Lower lobe of right lung (tissue), 2 donors: Measurements from ENCODE around the gene EEA1. TPM values are rescaled to one million over a fixed set of nuclear protein-coding genes. Genes with fewer than 3 reads are reported as not detected.

Experiments
- ATAC-seq, 2 donors: fragments of 200-7000 bp; cut with Tn5 transposase; one replicate each; pipeline ENCODE4 v1.9.1; 2020 to 2022; ENCODE audit warnings: mild to moderate bottlenecking in 2 of 2, moderate library complexity in 2 of 2
- DNase-seq: peaks from one replicate; pipeline ENCODE4 v3.0.0-alpha.2; 2020
- H3K27ac ChIP-seq: fragments of 200-600 bp; one replicate; pipeline ENCODE4 v1.8.0; 2022
- H3K27me3 ChIP-seq: fragments of 200-600 bp; one replicate; pipeline ENCODE4 v1.8.0; 2022; ENCODE audit warnings: low read depth
- H3K36me3 ChIP-seq: fragments of 200-600 bp; one replicate; pipeline ENCODE4 v1.8.0; 2022; ENCODE audit warnings: mild to moderate bottlenecking
- H3K4me1 ChIP-seq: fragments of 200-600 bp; one replicate; pipeline ENCODE4 v1.8.0; 2022
- H3K4me3 ChIP-seq: fragments of 200-600 bp; one replicate; pipeline ENCODE4 v1.8.0; 2022; ENCODE audit warnings: mild to moderate bottlenecking
- H3K9me3 ChIP-seq: fragments of 200-600 bp; one replicate; pipeline ENCODE4 v1.8.0; 2022
- intact Hi-C: fragments of 100-400 bp; cut with DNase I; formaldehyde crosslinking; loops from one replicate; pipeline ENCODE4 v1.11.0; 2022
- total RNA-seq: library from RNA; stranded (reverse); fragmentation: NEBNext Ultra II Directional; extraction: Animal tissue kit (Norgen Biotek cat#: 25700); gene quantifications from one replicate; pipeline ENCODE4 v1.2.1, GENCODE V29; 2021
- TF ChIP-seq, protein P1 (sequence below): fragments of 200-600 bp; IDR thresholded peaks from one replicate; pipeline ENCODE4 v1.8.0; 2022; ENCODE audit warnings: antibody characterized with exemption, mild to moderate bottlenecking
- donor health status: DM: no; HTN: yes; CAD: no; lungs with severe emphysema.

EEA1 gene
- total RNA-seq, 1 donor from 2014 or later = 33.5 TPM

DNA sequence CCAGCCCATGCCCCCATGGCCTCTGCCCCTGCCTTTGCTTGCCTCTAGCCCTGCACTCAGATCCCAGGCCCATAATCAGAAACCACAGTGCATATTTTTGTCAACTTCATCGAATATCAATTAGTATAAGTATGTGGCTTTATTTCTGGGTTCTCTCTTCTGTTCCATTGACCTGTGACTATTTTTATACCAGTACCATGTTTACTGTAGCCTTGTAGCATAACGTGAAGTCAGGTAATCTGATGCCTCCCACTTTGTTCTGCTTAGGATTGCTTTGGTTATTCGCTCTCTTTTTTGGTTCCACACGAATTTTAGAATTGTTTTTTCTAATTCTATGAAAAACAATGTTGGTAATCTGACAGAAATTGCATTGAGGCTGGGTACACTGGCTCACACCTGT is 14.9 kb downstream of the EEA1 start:
- H3K27ac ChIP-seq = no peak overlapping the region
- ATAC-seq (no peak), DNase-seq (no peak)
- no peaks in the 10 kb centered on the region for H3K9me3 ChIP-seq
- intact Hi-C loops = no loop called here
- peaks cover 7% of the 10 kb centered on the region for H3K4me1 ChIP-seq
- TF ChIP-seq, protein P1, sequence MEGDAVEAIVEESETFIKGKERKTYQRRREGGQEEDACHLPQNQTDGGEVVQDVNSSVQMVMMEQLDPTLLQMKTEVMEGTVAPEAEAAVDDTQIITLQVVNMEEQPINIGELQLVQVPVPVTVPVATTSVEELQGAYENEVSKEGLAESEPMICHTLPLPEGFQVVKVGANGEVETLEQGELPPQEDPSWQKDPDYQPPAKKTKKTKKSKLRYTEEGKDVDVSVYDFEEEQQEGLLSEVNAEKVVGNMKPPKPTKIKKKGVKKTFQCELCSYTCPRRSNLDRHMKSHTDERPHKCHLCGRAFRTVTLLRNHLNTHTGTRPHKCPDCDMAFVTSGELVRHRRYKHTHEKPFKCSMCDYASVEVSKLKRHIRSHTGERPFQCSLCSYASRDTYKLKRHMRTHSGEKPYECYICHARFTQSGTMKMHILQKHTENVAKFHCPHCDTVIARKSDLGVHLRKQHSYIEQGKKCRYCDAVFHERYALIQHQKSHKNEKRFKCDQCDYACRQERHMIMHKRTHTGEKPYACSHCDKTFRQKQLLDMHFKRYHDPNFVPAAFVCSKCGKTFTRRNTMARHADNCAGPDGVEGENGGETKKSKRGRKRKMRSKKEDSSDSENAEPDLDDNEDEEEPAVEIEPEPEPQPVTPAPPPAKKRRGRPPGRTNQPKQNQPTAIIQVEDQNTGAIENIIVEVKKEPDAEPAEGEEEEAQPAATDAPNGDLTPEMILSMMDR = no peak
- H3K27me3 ChIP-seq = no peaks in the 10 kb centered on the region
- no peak overlapping the region for H3K4me3 ChIP-seq
- H3K36me3 ChIP-seq = no peaks in the 10 kb centered on the region

GRCh38 chr12:92912672-92913071 is 16.4 kb downstream of the EEA1 start:
- no peaks in the 10 kb centered on the region for H3K36me3 ChIP-seq
- no peak overlapping the region for H3K4me3 ChIP-seq
- no peaks in the 10 kb centered on the region for H3K27me3 ChIP-seq
- intact Hi-C loops = no loop called here
- DNase-seq (no peak), ATAC-seq (no peak)
- peaks cover 3% of the 10 kb centered on the region for H3K9me3 ChIP-seq
- no peak overlapping the region for H3K27ac ChIP-seq
- H3K4me1 ChIP-seq = peaks cover 7% of the 10 kb centered on the region
- TF ChIP-seq, protein P1 = no peak

DNA sequence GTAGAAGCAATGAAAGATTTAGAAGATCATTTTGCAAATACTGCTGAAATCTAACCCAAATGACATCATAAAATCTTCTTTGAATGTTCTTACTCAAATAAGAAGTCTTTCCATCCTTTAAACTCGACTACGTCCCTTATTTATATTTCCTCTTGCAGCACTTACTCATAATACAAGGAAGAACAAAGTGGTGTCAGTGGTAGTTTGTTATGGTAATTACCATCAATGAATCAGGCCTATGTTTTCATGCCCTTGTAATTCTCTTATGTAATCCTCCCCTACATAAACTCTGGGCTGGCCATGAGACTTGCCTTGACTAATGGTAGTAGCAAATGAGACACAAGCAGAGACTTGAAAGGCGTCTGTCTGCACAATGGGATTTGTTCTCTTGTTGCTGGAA is 17.0 kb downstream of the EEA1 start:
- peaks cover 7% of the 10 kb centered on the region for H3K4me1 ChIP-seq
- ATAC-seq (peak in 1 of 2 donors; percentile 19), DNase-seq (no peak)
- no peak overlapping the region for H3K4me3 ChIP-seq
- H3K9me3 ChIP-seq = peaks cover 3% of the 10 kb centered on the region
- TF ChIP-seq, protein P1 = no peak
- no peak overlapping the region for H3K27ac ChIP-seq
- intact Hi-C loops = no loop called here
- no peaks in the 10 kb centered on the region for H3K36me3 ChIP-seq
- no peaks in the 10 kb centered on the region for H3K27me3 ChIP-seq

DNA sequence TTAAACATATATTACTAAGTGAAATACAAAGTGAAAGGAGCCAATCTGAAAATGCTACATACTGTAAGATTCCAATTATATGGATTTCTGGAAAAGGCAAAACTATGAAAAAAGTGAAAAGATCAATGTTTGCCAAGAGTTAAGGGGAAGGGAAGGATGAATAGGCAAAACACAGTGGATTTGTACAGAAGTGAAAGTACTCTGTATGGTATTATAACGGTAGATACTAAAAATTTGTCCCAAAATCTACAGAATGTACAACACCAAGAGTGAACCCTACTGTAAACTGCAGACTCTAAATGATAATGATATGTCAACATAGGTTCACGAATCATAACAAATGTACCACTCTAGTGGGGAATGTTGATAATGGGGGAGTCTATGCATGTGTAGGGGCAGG is 17.8 kb downstream of the EEA1 start:
- no peaks in the 10 kb centered on the region for H3K27me3 ChIP-seq
- no peak overlapping the region for H3K4me3 ChIP-seq
- TF ChIP-seq, protein P1 = no peak
- no peak overlapping the region for H3K27ac ChIP-seq
- no peaks in the 10 kb centered on the region for H3K36me3 ChIP-seq
- no peak for ATAC-seq
- no peak for DNase-seq
- peaks cover 7% of the 10 kb centered on the region for H3K4me1 ChIP-seq
- intact Hi-C loops = no loop called here
- H3K9me3 ChIP-seq = peaks cover 3% of the 10 kb centered on the region

DNA sequence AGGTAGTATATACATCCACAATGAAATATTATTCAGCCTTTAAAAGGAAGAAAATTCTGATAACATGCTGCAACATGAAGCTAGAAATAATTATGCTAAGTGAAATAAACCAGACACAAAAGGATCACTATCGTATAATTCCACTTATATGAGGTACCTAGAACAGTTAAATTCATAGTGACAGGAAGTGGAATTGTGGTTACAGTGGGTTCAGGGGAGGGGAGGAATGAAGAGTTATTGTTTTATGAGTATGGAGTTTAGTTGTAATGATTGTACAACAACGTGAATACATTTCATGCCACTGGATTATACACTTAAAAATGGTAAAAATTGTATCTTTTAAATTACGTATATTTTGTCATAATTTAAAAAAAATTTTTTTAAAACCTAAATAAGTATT is 21.0 kb downstream of the EEA1 start:
- H3K27ac ChIP-seq = no peak overlapping the region
- no peak overlapping the region for H3K4me3 ChIP-seq
- H3K9me3 ChIP-seq = peaks cover 3% of the 10 kb centered on the region
- ATAC-seq (no peak), DNase-seq (no peak)
- H3K27me3 ChIP-seq = no peaks in the 10 kb centered on the region
- TF ChIP-seq, protein P1 = no peak
- intact Hi-C loops = no loop called here
- no peaks in the 10 kb centered on the region for H3K36me3 ChIP-seq
- peaks cover 13% of the 10 kb centered on the region for H3K4me1 ChIP-seq
